ENCODE results near the gene PHTF2. TPM values are rescaled to one million over a fixed set of nuclear protein-coding genes. Genes with fewer than 3 reads are reported as not detected.

Gene PHTF2
- total and polyA plus RNA-seq, 2 donors (not counting 3 experiments of a cell fraction or from before 2014, with no cell fraction given), result 13.3 to 21.4 TPM

- intact Hi-C loops (cut with micrococcal nuclease) (no loop called here), dilution Hi-C loops (cut with MboI; ENCODE audit: extremely low pct_ligation_motif_present, low sequenced_read_pairs) (no loop called here)
- ChIA-PET CTCF (no interaction called here), POLR2A (no interaction called here)
- Histone ChIP-seq H3K27me3 (ENCODE audit: control insufficient read depth in 2 of 2, insufficient read depth in 2 of 2, low read length in 2 of 2) (no peaks in the 10 kb centered on the region), H3K4me2 (ENCODE audit: insufficient read depth, low read length) (no peak overlapping the region), H4K20me1 (replicated peaks; ENCODE audit: control insufficient read depth, extremely low read depth, insufficient read depth, low read length) (no peaks in the 10 kb centered on the region), H3K9me3 (replicated peaks; ENCODE audit: control insufficient read depth, insufficient read depth, low read length) (no peaks in the 10 kb centered on the region), H3K9me1 (replicated peaks; ENCODE audit: control insufficient read depth, extremely low read depth, insufficient read depth, low read length) (peaks cover 2% of the 10 kb centered on the region), H3K36me3 (ENCODE audit: control insufficient read depth in 2 of 2, extremely low read depth in 1 of 2, insufficient read depth in 2 of 2, low read length in 2 of 2) (no peaks in the 10 kb centered on the region), H3K4me1 (ENCODE audit: control insufficient read depth, extremely low read depth, insufficient read depth, low read length) (no peaks in the 10 kb centered on the region), H3K27ac (ENCODE audit: insufficient read depth, low read depth, low read length) (no peak overlapping the region), H3K4me3 (replicated peaks in 1 of 3; ENCODE audit: insufficient read depth in 1 of 3, low read depth in 1 of 3, low read length in 3 of 3) (no peak overlapping the region), H2AFZ (ENCODE audit: low read depth, low read length) (no peak overlapping the region), H3K79me2 (ENCODE audit: control insufficient read depth, insufficient read depth, low read length) (no peaks in the 10 kb centered on the region), H3K9ac (replicated peaks; ENCODE audit: extremely low read depth, insufficient read depth, low read length) (no peak overlapping the region)
- DNase-seq (ENCODE audit: low read depth, low spot score) (no peak), FAIRE-seq (no peak)
- no TSS peak for BruUV-seq (replicated peaks)
- TF ChIP-seq JUN (IDR thresholded peaks at IDR 0.05; ENCODE audit: borderline replicate concordance, insufficient read depth, insufficient read length, low read depth) (no peak), FOS (IDR thresholded peaks at IDR 0.05; ENCODE audit: borderline replicate concordance, insufficient read depth, low read length) (no peak), EZH2 (IDR thresholded peaks at IDR 0.05; ENCODE audit: borderline replicate concordance, low read depth, low read length, severe bottlenecking) (no peak), POLR2AphosphoS5 (IDR thresholded peaks at IDR 0.05; ENCODE audit: insufficient read depth, low read depth, low read length) (no peak), POLR2A (IDR thresholded peaks at IDR 0.05; ENCODE audit: low read depth, low read length) (no peak), GATA2 (IDR thresholded peaks at IDR 0.05; ENCODE audit: insufficient read depth, insufficient read length, low read depth, low read length) (no peak), CTCF (IDR thresholded peaks at IDR 0.05; ENCODE audit: extremely low read depth in 1 of 2, insufficient read depth in 1 of 2, low read depth in 1 of 2, low read length in 2 of 2) (no peak), MAX (IDR thresholded peaks at IDR 0.05; ENCODE audit: insufficient read depth, insufficient read length) (no peak), MYC (IDR thresholded peaks at IDR 0.05; ENCODE audit: low read depth, low read length) (no peak)
Observed at GRCh38 chr7:77885155-77885554, 86.6 kb downstream of the PHTF2 start.
